Ovary (tissue), 3 donors: ENCODE data around the gene DGKD.

Experiments used
- EP300 ChIP-seq: sonication (generic); formaldehyde crosslinking; IDR thresholded peaks from one replicate; pipeline ENCODE4 v1.6.1; 2017; ENCODE audit warnings: antibody characterized with exemption
- POLR2A ChIP-seq: fragments of 450-650 bp; IDR thresholded peaks from one replicate; pipeline ENCODE4 v1.6.1; 2017; ENCODE audit warnings: antibody characterized with exemption, mild to moderate bottlenecking, moderate library complexity
- TF ChIP-seq, protein P1 (sequence below), 3 donors: fragments of 450-650 bp in 2 of 3; fragments of 200-600 bp in 1 of 3; IDR thresholded peaks; one replicate each; pipeline versions ENCODE4 v1.5.1 to v1.8.0; 2016 to 2022; ENCODE audit warnings: antibody characterized with exemption in 3 of 3, mild to moderate bottlenecking in 1 of 3
- donor health status: DM: no; HTN: no; CAD: no.

DNA sequence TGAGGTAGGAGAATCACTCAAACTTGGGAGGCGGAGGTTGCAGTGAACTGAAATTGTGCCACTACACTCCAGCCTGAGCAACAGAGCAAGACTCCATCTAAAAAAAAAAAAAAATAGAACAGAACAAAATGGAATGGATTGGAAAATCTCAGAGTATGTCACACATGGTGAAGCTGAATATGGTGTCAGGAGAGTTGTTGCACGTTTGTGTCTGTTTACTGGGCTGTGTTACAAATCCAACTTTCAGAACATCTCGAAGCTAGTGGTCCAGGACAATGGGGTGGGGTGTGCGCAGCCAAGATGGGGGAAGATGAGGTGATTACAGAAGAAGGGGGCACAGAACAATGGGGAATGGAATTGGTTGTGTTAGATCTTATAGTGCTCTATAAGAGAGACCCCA lies 29.0 kb upstream of the DGKD start:
- TF ChIP-seq POLR2A (no peak), EP300 (no peak)
- TF ChIP-seq, protein P1, sequence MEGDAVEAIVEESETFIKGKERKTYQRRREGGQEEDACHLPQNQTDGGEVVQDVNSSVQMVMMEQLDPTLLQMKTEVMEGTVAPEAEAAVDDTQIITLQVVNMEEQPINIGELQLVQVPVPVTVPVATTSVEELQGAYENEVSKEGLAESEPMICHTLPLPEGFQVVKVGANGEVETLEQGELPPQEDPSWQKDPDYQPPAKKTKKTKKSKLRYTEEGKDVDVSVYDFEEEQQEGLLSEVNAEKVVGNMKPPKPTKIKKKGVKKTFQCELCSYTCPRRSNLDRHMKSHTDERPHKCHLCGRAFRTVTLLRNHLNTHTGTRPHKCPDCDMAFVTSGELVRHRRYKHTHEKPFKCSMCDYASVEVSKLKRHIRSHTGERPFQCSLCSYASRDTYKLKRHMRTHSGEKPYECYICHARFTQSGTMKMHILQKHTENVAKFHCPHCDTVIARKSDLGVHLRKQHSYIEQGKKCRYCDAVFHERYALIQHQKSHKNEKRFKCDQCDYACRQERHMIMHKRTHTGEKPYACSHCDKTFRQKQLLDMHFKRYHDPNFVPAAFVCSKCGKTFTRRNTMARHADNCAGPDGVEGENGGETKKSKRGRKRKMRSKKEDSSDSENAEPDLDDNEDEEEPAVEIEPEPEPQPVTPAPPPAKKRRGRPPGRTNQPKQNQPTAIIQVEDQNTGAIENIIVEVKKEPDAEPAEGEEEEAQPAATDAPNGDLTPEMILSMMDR (IDR thresholded peaks at IDR 0.05) = no peak
